SIG-M5 treated with dmso at 0.1 percent for 504 hours (cell line): ENCODE results near the gene ORM1.

Experiments used
- DNase-seq: peaks from one replicate; lab custom pipeline; 2025; ENCODE audit not compliant: unreplicated experiment; lab: John Stamatoyannopoulos, UW

Gene ORM1

GRCh38 chr9:114362394-114362793 is 39.5 kb downstream of the ORM1 start:
- DNase-seq: no peak

- DNase-seq: no peak
Measured at GRCh38 chr9:114363424-114363823, 40.5 kb downstream of the ORM1 start.

GRCh38 chr9:114364134-114365041 is 41.5 kb downstream of the ORM1 start:
- peak; percentile 91 for DNase-seq

GRCh38 chr9:114365194-114365593 is 42.3 kb downstream of the ORM1 start:
- no peak for DNase-seq

GRCh38 chr9:114366334-114367128 is 43.6 kb downstream of the ORM1 start:
- peak; percentile 91 for DNase-seq

GRCh38 chr9:114367366-114367765 is 44.5 kb downstream of the ORM1 start:
- no peak for DNase-seq

GRCh38 chr9:114367772-114368569 is 45.1 kb downstream of the ORM1 start:
- no peak for DNase-seq

GRCh38 chr9:114369216-114370130 is 46.6 kb downstream of the ORM1 start:
- no peak for DNase-seq

GRCh38 chr9:114370251-114370967 is 47.5 kb downstream of the ORM1 start:
- no peak for DNase-seq

- no peak for DNase-seq
Measured at GRCh38 chr9:114370968-114371320, 48.0 kb downstream of the ORM1 start.

GRCh38 chr9:114371343-114371944 is 48.5 kb downstream of the ORM1 start:
- no peak for DNase-seq

GRCh38 chr9:114371973-114372917 is 49.3 kb downstream of the ORM1 start:
- DNase-seq: peak; percentile 59

- DNase-seq: peak; percentile 96
Measured at GRCh38 chr9:114372921-114373448, 50.1 kb downstream of the ORM1 start.

GRCh38 chr9:114373960-114374730 is 51.2 kb downstream of the ORM1 start:
- DNase-seq: no peak

- no peak for DNase-seq
Measured at GRCh38 chr9:114374936-114375335, 52.0 kb downstream of the ORM1 start.

- DNase-seq: no peak
Measured at GRCh38 chr9:114375386-114376175, 52.7 kb downstream of the ORM1 start.
